ENCODE measurements around the gene ATP8A2.
A peak's percentile ranks its signal among the peaks of the same experiment; 100 is the strongest.

ATP8A2 gene

DNA sequence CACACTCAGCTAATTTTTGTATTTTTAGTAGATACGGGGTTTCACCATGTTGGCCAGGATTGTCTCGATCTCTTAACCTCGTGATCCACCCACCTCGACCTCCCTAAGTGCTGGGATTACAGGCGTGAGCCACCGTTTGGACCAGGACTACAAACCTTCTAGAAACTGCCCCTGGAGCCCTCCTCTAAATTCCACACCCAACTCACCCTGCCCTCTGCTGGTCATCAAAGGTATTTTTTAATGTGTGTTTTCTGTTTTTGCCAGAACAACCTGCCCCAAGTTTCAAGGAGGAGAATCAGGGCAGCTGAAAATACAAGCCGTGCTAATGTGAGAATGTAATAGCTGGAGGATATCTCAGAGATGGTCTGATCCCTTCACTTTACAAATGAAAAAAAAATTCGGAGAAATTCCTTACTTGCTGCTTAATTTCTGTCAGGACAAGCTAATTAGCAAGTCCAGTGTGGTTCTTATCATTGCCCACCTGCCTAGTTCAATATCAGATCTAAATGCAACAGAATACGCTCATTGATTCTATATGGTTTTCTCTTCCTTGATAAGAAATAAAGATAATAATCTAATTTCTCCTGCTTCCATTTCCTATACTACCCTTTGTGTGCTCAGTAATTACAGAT, 4.1 kb downstream of the ATP8A2 start:
- Histone ChIP-seq H3K4me1 (ENCODE audit: low read length) (no peaks in the 10 kb centered on the region), H3K4me3 (ENCODE audit: low read length) (no peak overlapping the region), H3K9ac (ENCODE audit: low read length) (no peak overlapping the region), H3K36me3 (replicated peaks; ENCODE audit: insufficient read depth, low read length) (no peaks in the 10 kb centered on the region), H2AFZ (ENCODE audit: low read length) (no peak overlapping the region), H3K4me2 (ENCODE audit: low read depth, low read length) (no peak overlapping the region), H4K20me1 (ENCODE audit: insufficient read depth, low read length) (no peaks in the 10 kb centered on the region), H3K27me3 (replicated peaks; ENCODE audit: insufficient read depth, low read length) (no peaks in the 10 kb centered on the region), H3F3A (ENCODE audit: insufficient read depth, low read length) (no peaks in the 10 kb centered on the region), H3K27ac (ENCODE audit: low read length) (no peak overlapping the region), H3K9me3 (replicated peaks; ENCODE audit: insufficient read depth, low read length) (no peaks in the 10 kb centered on the region), H3K9me2 (replicated peaks; ENCODE audit: insufficient read depth, low read length) (no peaks in the 10 kb centered on the region), H3K79me2 (ENCODE audit: low read length) (no peaks in the 10 kb centered on the region)
- TF ChIP-seq, protein P1, sequence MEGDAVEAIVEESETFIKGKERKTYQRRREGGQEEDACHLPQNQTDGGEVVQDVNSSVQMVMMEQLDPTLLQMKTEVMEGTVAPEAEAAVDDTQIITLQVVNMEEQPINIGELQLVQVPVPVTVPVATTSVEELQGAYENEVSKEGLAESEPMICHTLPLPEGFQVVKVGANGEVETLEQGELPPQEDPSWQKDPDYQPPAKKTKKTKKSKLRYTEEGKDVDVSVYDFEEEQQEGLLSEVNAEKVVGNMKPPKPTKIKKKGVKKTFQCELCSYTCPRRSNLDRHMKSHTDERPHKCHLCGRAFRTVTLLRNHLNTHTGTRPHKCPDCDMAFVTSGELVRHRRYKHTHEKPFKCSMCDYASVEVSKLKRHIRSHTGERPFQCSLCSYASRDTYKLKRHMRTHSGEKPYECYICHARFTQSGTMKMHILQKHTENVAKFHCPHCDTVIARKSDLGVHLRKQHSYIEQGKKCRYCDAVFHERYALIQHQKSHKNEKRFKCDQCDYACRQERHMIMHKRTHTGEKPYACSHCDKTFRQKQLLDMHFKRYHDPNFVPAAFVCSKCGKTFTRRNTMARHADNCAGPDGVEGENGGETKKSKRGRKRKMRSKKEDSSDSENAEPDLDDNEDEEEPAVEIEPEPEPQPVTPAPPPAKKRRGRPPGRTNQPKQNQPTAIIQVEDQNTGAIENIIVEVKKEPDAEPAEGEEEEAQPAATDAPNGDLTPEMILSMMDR (IDR thresholded peaks at IDR 0.05; ENCODE audit: low read length): peak; percentile 44
- no peak for TF ChIP-seq EZH2phosphoT487 (IDR thresholded peaks at IDR 0.05; ENCODE audit: low read length)
- peak; percentile 28 for DNase-seq

DNA sequence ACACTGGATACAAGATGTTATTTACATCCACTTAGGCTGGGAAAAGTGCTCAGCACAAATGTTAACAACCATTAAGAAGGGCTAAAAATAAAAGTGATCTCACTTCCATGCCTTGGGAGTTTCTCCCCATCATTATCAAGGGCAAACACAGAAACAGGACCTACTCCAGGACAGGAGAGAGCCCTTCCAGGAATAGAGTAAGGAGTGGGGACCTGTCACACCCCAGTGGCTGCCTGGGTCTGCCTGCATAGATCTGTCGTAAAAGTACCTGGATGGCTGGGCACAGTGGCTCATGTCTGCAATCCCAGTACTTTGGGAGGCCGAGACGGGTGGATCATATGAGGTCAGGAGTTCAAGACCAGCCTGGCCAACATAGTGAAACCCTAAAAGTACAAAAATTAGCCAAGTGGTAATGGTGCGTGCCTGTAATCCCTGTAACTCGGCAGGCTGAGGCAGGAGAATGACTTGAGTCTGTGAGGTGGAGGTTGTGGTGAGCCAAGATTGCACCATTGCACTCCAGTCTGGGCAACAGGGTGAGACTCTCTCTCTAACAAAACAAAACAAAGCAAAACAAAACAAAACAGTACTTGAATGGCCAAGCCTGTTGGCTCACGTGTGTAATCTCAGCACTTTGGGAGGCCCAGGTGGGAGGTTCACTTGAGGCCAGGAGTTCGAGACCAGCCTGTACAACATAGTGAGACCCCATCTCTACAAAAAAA, 5.6 kb downstream of the ATP8A2 start:
- no peak overlapping the region for H3K27ac ChIP-seq (ENCODE audit: low read length)
- no peaks in the 10 kb centered on the region for H3K9me2 ChIP-seq (replicated peaks; ENCODE audit: insufficient read depth, low read length)
- no peaks in the 10 kb centered on the region for H3K79me2 ChIP-seq (ENCODE audit: low read length)
- H3K9me3 ChIP-seq (replicated peaks; ENCODE audit: insufficient read depth, low read length): no peaks in the 10 kb centered on the region
- H4K20me1 ChIP-seq (ENCODE audit: insufficient read depth, low read length): no peaks in the 10 kb centered on the region
- H3F3A ChIP-seq (ENCODE audit: insufficient read depth, low read length): no peaks in the 10 kb centered on the region
- H2AFZ ChIP-seq (ENCODE audit: low read length): no peak overlapping the region
- H3K27me3 ChIP-seq (replicated peaks; ENCODE audit: insufficient read depth, low read length): no peaks in the 10 kb centered on the region
- no peaks in the 10 kb centered on the region for H3K36me3 ChIP-seq (replicated peaks; ENCODE audit: insufficient read depth, low read length)
- DNase-seq: no peak
- H3K9ac ChIP-seq (ENCODE audit: low read length): no peak overlapping the region
- TF ChIP-seq EZH2phosphoT487 (IDR thresholded peaks at IDR 0.05; ENCODE audit: low read length) (no peak), EZH2 (optimal IDR thresholded peaks at IDR 0.05; ENCODE audit: low read depth, low read length) (no peak)
- TF ChIP-seq, protein P1 (IDR thresholded peaks at IDR 0.05; ENCODE audit: low read length): no peak
- H3K4me2 ChIP-seq (ENCODE audit: low read depth, low read length): no peak overlapping the region
- no peaks in the 10 kb centered on the region for H3K4me1 ChIP-seq (ENCODE audit: low read length)
- no peak overlapping the region for H3K4me3 ChIP-seq (ENCODE audit: low read length)

GRCh38 chr13:25378528-25378927, 6.8 kb downstream of the ATP8A2 start:
- Histone ChIP-seq H3K4me2 (ENCODE audit: low read depth, low read length) (no peak overlapping the region), H3K9me2 (replicated peaks; ENCODE audit: insufficient read depth, low read length) (no peaks in the 10 kb centered on the region), H3K4me1 (ENCODE audit: low read length) (no peaks in the 10 kb centered on the region), H3K79me2 (ENCODE audit: low read length) (no peaks in the 10 kb centered on the region), H3K9ac (ENCODE audit: low read length) (no peak overlapping the region), H3K4me3 (ENCODE audit: low read length) (no peak overlapping the region), H3K9me3 (replicated peaks; ENCODE audit: insufficient read depth, low read length) (no peaks in the 10 kb centered on the region), H4K20me1 (ENCODE audit: insufficient read depth, low read length) (no peaks in the 10 kb centered on the region), H3K27ac (ENCODE audit: low read length) (no peak overlapping the region), H3K36me3 (replicated peaks; ENCODE audit: insufficient read depth, low read length) (no peaks in the 10 kb centered on the region), H3K27me3 (replicated peaks; ENCODE audit: insufficient read depth, low read length) (no peaks in the 10 kb centered on the region), H3F3A (ENCODE audit: insufficient read depth, low read length) (no peaks in the 10 kb centered on the region), H2AFZ (ENCODE audit: low read length) (no peak overlapping the region)
- no peak for DNase-seq
- TF ChIP-seq EZH2phosphoT487 (IDR thresholded peaks at IDR 0.05; ENCODE audit: low read length) (no peak), EZH2 (optimal IDR thresholded peaks at IDR 0.05; ENCODE audit: low read depth, low read length) (no peak)
- TF ChIP-seq, protein P1 (IDR thresholded peaks at IDR 0.05; ENCODE audit: low read length): no peak

All from MM.1S (cell line).